Retinal pigment epithelial cell (primary cell): ENCODE results near the gene NR0B2.
"Not testable (repeated sequence)": the region's sequence is repeated elsewhere in the genome, so short reads cannot be mapped to it uniquely, and the experiment has no call there.

Experiments used
- DNase-seq: peaks from one replicate; pipeline ENCODE4 v3.0.0-alpha.2; 2010; ENCODE audit warnings: low read depth
- H3K4me3 ChIP-seq: 2 replicates; pipeline ENCODE4 v1.5.1; 2011; ENCODE audit warnings: mild to moderate bottlenecking, low read length, control low read depth, moderate library complexity
- TF ChIP-seq, protein P1 (sequence below): conservative IDR thresholded peaks from 2 replicates; pipeline ENCODE4 v1.5.1; 2011; ENCODE audit warnings: low read depth, low read length, control low read depth, inconsistent platforms

The NR0B2 gene

DNA sequence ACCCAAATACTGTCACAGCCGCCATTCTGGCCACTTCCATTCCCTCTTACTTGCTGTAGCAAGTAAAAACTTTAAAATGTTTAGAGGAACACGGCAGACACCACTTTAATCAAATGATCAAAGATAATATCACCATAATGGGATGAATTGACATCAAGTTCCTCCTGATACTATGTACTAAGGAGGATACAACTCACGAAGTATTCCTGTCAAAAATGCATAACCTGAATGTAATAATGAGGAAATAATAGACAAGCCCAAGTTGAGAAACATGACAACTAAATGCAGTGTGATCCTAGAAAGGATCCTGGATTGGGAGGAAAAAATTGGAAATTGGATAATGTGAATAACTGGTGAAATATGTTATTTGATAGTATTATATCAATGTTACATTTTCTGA, 42.5 kb upstream of the NR0B2 start:
- no peak for DNase-seq
- TF ChIP-seq, protein P1, sequence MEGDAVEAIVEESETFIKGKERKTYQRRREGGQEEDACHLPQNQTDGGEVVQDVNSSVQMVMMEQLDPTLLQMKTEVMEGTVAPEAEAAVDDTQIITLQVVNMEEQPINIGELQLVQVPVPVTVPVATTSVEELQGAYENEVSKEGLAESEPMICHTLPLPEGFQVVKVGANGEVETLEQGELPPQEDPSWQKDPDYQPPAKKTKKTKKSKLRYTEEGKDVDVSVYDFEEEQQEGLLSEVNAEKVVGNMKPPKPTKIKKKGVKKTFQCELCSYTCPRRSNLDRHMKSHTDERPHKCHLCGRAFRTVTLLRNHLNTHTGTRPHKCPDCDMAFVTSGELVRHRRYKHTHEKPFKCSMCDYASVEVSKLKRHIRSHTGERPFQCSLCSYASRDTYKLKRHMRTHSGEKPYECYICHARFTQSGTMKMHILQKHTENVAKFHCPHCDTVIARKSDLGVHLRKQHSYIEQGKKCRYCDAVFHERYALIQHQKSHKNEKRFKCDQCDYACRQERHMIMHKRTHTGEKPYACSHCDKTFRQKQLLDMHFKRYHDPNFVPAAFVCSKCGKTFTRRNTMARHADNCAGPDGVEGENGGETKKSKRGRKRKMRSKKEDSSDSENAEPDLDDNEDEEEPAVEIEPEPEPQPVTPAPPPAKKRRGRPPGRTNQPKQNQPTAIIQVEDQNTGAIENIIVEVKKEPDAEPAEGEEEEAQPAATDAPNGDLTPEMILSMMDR: no peak
- H3K4me3 ChIP-seq: no peak overlapping the region

DNA sequence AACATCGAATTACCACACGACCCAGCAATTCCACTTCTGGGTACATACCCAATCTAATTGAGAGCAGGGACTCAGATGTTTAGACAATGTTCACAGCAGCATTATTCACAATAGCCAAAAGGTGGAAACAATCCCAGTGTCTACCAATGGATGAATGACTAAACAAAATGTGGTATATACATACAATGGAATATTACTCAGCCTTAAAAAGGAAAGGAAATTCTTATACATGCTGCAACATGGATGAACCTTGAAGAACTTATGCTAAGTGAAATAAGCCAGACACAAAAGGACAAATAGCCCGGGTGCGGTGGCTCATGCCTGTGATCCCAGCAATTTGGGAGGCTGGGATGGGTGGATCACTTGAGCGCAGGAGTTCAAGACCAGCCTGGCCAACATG, 39.6 kb upstream of the NR0B2 start:
- no peak for DNase-seq
- H3K4me3 ChIP-seq: no peak overlapping the region
- TF ChIP-seq, protein P1: no peak

DNA sequence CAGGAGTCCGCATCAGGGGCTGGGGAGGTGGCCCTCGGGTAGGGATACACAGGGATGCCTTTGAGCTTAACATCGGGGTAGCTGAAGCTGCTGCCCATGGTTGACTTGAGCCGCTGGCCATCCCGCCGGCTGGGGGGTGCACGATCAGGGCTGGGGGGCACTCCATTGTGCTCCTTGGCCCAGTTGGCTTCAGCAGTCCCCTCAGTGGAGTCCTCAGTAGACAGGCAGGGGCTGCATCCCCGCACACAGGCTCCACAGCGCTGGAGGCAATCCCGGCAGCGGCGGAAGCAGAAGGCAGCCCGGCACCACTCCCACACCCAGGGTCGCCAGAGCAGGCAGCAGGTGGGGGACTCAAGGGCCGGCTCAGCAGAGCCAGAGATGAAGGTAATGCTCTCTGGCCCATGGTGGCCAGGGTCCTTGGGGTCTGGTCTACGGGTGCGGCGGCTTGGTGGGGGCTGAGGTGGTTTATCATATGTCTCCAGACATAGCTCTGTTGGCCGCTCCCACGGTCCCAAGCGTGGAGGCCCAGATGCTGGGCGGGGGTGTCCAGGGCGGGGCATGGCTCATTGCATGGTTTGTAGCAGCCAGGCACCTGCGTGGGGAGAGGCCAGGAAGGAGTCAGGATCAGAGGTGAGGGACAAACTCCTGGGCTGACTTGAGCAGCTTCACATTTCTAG, 38.2 kb upstream of the NR0B2 start:
- no peak overlapping the region for H3K4me3 ChIP-seq
- DNase-seq: no peak
- TF ChIP-seq, protein P1: no peak

DNA sequence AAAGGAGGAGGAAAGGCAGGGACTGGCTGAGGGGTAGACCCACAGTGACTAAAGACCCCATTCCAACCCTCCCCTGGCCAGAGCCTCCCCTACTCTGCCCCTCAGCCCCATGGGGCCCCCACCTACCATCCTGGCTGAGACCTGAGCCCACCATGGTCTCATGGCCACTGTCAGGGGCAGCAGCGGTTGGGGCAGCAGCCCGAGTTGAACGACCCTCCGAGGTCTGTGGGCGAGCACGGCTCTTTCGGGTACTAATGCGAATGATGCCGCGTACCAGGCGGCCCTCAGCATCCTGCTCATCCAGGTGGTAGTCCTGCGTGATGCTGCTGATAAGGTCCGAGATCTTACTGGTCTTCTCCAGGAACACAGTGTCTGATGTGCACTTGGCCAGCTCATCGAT, 37.4 kb upstream of the NR0B2 start:
- TF ChIP-seq, protein P1: no peak
- DNase-seq: no peak
- H3K4me3 ChIP-seq: no peak overlapping the region

DNA sequence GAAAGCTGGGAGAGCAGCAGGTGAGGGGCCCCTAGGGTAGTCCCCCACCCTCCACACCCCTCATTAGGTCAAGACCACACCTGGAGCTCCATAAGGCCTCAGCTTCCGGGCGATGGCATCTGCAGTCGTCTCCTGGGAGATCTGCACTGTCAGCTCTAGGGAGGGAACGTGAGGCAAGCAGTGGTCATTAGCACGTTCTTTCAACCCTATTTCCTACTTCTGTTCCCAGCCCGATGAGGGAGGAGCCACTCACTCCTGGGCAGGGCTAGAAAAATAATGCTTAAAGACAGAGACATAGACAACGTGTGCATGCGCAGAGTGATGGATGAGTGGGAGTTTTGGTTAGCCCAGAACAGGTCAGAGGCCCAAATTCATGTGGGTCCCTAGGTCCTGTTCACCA, 36.8 kb upstream of the NR0B2 start:
- TF ChIP-seq, protein P1: no peak
- H3K4me3 ChIP-seq: no peak overlapping the region
- DNase-seq: no peak

DNA sequence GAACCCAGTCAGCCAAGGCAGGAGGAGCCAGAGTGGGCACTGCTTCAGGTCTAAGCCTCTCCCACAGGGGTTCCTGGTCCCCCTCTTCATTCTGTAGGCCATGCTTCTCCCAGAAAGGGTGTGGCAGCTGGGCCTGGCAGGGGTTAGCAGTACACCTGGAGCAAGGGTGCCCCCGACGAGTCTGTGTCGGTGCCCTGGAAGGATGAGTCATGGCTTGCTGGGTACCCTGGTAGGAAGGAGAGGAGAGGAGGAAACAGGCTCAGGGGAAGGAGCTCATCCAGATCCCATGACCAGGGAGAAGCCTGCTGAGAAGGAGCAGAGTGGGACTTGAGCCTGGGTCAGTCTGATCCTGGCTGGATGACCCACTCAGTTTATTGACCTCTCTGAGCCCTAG, 36.1 kb upstream of the NR0B2 start:
- TF ChIP-seq, protein P1: no peak
- DNase-seq: no peak
- no peak overlapping the region for H3K4me3 ChIP-seq

DNA sequence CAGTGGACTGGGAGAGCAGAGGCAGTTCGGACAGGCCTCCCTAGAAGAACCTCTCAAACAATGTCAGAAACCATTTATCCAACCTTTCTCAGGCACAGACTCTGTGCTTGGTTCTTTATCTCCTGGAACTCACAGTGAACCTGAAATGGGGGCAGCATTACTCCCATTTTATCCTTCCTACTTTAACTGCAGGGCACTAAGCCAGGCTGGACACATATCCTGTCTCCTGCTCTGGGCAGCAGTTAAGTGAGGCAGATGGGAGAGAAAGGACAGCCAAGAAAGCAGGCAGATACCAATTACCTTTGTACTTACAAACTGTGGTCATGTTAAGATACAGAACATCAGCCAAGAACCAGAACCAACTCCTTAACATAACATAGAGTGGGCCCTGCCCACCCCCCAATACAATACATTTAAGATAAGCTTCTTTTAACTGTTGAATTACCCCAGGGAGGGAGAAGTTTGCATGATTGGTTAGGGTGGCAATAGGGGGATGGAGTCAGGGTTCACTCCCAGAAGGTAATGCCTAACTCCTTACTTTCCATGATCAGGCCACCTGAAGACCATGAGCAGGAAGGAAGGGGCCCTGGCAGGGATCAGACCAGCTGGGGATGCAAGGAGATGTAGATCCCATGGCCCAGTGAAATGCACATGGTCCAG, 35.6 kb upstream of the NR0B2 start:
- DNase-seq: no peak
- TF ChIP-seq, protein P1: no peak
- no peak overlapping the region for H3K4me3 ChIP-seq

DNA sequence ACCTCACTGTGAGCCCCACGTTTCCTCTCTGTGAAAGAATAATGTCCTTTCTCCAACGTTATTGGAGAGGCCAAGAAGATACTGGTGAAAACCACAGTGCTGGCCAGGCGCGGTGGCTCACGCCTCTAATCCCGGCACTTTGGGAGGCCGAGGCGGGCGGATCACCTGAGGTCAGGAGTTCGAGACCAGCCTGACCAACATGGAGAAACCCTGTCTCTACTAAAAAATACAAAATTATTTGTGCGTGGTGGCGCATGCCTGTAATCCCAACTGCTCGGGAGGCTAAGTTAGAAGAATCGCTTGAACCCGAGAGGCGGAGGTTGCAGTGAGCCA, 34.9 kb upstream of the NR0B2 start:
- not testable (repeated sequence) for H3K4me3 ChIP-seq, DNase-seq
